DND-41 (cell line): ENCODE results near the gene FMNL3.

Experiments
- ATAC-seq: fragments of 200-7000 bp; cut with Tn5 transposase; 3 replicates; pipeline ENCODE4 v1.9.1; 2021; ENCODE audit warnings: low read depth; ENCODE audit not compliant: insufficient read depth
- DNase-seq: peaks from one replicate; pipeline ENCODE4 v3.0.0-alpha.2; 2020
- H2AFZ ChIP-seq: 2 replicates; pipeline ENCODE4 v1.6.0; 2012; ENCODE audit warnings: low read depth, low read length
- H3K27ac ChIP-seq: 2 replicates; pipeline ENCODE4 v1.5.1; 2012; ENCODE audit warnings: low read length, inconsistent platforms
- H3K27me3 ChIP-seq: fragments of 200-600 bp; sonication (generic); 2 replicates; pipeline ENCODE4 v1.6.0; 2012; ENCODE audit warnings: low read length, mild to moderate bottlenecking, inconsistent platforms; ENCODE audit not compliant: insufficient read depth, poor library complexity
- H3K36me3 ChIP-seq: 2 replicates; pipeline ENCODE4 v1.5.1; 2012; ENCODE audit warnings: low read length, inconsistent platforms; ENCODE audit not compliant: insufficient read depth
- H3K4me1 ChIP-seq: 2 replicates; pipeline ENCODE4 v1.5.1; 2012; ENCODE audit warnings: mild to moderate bottlenecking, low read length; ENCODE audit not compliant: insufficient read depth
- H3K4me2 ChIP-seq: 2 replicates; pipeline ENCODE4 v1.6.0; 2012; ENCODE audit warnings: mild to moderate bottlenecking, moderate library complexity, low read length, inconsistent platforms; ENCODE audit not compliant: insufficient read depth
- H3K4me3 ChIP-seq, 2 experiments: fragments of 200-600 bp in 1 of 2; shearing (Covaris generic) in 1 of 2; 2 replicates each; pipeline ENCODE4 v1.5.1; 2012 to 2016; ENCODE audit warnings: inconsistent platforms in 2 of 2, low read length in 2 of 2, mild to moderate bottlenecking in 2 of 2, low read depth in 1 of 2, moderate library complexity in 1 of 2
- H3K79me2 ChIP-seq: 2 replicates; pipeline ENCODE4 v1.6.0; 2012; ENCODE audit warnings: low read length, inconsistent platforms; ENCODE audit not compliant: insufficient read depth
- H3K9ac ChIP-seq: 2 replicates; pipeline ENCODE4 v1.6.0; 2012; ENCODE audit warnings: low read depth, mild to moderate bottlenecking, inconsistent platforms, low read length, moderate library complexity
- H3K9me3 ChIP-seq: 2 replicates; pipeline ENCODE4 v1.5.1; 2012; ENCODE audit warnings: low read length, moderate library complexity, mild to moderate bottlenecking, inconsistent platforms; ENCODE audit not compliant: insufficient read depth, severe bottlenecking
- H4K20me1 ChIP-seq: 2 replicates; pipeline ENCODE4 v1.6.0; 2012; ENCODE audit warnings: low read length; ENCODE audit not compliant: insufficient read depth
- EZH2 ChIP-seq: IDR thresholded peaks from 3 replicates; pipeline ENCODE4 v1.6.1; 2012; ENCODE audit warnings: borderline replicate concordance, low read depth, mild to moderate bottlenecking, moderate library complexity, low read length, inconsistent platforms; ENCODE audit not compliant: severe bottlenecking
- TF ChIP-seq, protein P1 (sequence below): IDR thresholded peaks from 2 replicates; pipeline ENCODE4 v1.5.1; 2012; ENCODE audit warnings: borderline replicate concordance, low read length, moderate library complexity, mild to moderate bottlenecking; ENCODE audit not compliant: poor library complexity, severe bottlenecking; ENCODE audit errors: extremely low read depth

The FMNL3 gene

DNA sequence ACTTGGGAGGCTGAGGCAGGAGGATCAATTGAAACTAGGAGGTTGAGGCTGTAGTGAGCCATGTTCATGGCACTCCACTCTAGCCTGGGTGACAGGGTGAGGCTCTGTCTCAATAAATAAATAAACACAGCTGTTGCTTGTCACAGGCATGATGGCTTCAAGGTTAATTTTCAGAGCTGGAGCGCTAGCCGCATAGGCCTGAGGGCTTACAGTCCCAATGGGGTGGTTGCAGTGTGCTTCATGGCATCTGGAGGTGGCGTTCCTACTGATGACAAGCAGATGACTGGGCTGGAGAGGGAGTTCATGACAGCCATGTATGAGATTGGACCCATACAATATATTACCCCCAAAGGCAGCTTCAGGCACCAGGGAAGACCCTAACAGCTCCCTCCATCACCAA is 1.6 kb upstream of the FMNL3 start:
- Histone ChIP-seq H3K9me3 (no peaks in the 10 kb centered on the region), H3K79me2 (peaks cover 28% of the 10 kb centered on the region), H3K9ac (no peak overlapping the region), H3K4me1 (peaks cover 27% of the 10 kb centered on the region), H3K27me3 (peaks cover 5% of the 10 kb centered on the region), H3K4me3 (no peak overlapping the region), H4K20me1 (no peaks in the 10 kb centered on the region), H2AFZ (no peak overlapping the region), H3K27ac (no peak overlapping the region), H3K4me2 (no peak overlapping the region), H3K36me3 (no peaks in the 10 kb centered on the region)
- no peak for ATAC-seq
- TF ChIP-seq, protein P1, sequence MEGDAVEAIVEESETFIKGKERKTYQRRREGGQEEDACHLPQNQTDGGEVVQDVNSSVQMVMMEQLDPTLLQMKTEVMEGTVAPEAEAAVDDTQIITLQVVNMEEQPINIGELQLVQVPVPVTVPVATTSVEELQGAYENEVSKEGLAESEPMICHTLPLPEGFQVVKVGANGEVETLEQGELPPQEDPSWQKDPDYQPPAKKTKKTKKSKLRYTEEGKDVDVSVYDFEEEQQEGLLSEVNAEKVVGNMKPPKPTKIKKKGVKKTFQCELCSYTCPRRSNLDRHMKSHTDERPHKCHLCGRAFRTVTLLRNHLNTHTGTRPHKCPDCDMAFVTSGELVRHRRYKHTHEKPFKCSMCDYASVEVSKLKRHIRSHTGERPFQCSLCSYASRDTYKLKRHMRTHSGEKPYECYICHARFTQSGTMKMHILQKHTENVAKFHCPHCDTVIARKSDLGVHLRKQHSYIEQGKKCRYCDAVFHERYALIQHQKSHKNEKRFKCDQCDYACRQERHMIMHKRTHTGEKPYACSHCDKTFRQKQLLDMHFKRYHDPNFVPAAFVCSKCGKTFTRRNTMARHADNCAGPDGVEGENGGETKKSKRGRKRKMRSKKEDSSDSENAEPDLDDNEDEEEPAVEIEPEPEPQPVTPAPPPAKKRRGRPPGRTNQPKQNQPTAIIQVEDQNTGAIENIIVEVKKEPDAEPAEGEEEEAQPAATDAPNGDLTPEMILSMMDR = no peak
- TF ChIP-seq EZH2 = no peak
- DNase-seq = no peak

DNA sequence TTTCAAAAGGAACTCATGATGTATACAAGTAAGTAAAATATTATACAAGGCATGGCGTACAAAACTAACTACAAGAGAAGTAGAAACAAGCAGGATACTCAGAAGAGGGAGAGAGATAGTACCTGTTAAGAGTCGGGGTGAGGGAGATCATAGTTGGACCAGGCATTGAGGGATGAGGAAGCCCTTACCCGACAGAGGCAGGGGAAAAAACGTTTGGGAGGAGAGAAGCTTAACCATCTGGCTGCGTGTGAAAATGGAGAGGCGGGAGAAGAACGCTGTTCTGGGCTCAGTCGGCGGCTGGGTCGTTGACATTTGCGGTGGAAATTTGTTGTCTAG is 575 bp upstream of the FMNL3 start:
- Histone ChIP-seq H3K4me2 (peak overlapping the region; percentile 60), H3K79me2 (peaks cover 39% of the 10 kb centered on the region), H2AFZ (peak overlapping the region; percentile 71), H3K9me3 (no peaks in the 10 kb centered on the region), H3K36me3 (no peaks in the 10 kb centered on the region), H3K4me3 (peak overlapping the region in 1 of 2 experiments; percentile 30; a peak in 1 of 4 replicates), H4K20me1 (0 out of 2 replicates have a peak, but pooled peaks cover 8% of the 10 kb centered on the region), H3K27ac (no peak overlapping the region; the same call in 1 of the 2 replicates), H3K4me1 (peaks cover 32% of the 10 kb centered on the region), H3K9ac (peak overlapping the region; percentile 46), H3K27me3 (peaks cover 5% of the 10 kb centered on the region)
- TF ChIP-seq, protein P1 = no peak
- no peak for TF ChIP-seq EZH2
- DNase-seq (no peak), ATAC-seq (peak; percentile 4; the same call in 2 of the 3 replicates)

DNA sequence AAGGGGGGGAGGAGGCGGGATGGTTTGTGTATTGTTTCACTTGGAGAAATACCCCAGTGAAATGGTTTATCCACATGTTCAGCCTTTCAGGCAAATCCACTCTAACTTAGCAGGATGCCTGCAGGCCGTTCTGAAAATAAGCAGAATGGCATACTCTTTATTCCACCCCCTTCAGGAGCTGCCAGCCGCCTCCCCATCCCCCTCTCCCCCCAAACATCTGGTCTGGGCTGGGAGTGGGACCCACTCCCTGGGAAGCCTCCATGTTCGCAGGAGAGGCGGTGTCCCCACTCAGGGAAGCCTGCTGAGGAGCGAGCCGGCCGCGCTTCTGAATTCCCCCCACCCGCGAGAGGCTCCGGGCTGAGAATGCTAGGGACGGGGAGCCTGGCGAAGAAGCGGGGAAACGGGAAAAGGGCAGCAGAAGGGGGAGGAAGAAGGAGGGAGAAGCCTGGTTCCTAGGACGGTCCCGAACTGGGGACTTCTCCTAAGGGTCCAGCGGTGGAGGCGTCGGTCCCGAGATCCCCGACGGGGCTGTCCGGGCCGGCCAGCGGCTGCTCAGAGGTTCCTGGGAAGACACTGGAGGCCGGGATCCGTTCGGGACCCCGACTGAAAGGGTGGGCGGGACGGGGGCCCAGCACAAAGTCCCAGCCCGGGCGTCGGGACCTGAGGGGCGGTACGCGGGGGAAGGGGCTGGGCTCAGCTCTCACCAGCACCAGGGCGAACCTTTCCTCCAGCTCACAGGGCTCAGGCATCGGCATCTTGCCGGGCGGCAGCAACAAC is 666 bp downstream of the FMNL3 start:
- Histone ChIP-seq H3K36me3 (no peaks in the 10 kb centered on the region), H3K9me3 (no peaks in the 10 kb centered on the region), H3K27ac (peak overlapping the region; percentile 68), H4K20me1 (0 out of 2 replicates have a peak, but pooled peaks cover 8% of the 10 kb centered on the region), H3K4me1 (peaks cover 33% of the 10 kb centered on the region), H3K9ac (peak overlapping the region; percentile 88), H3K4me2 (peak overlapping the region; percentile 79), H3K27me3 (peaks cover 5% of the 10 kb centered on the region), H3K4me3 (peak overlapping the region; percentile 74 to 85), H3K79me2 (peaks cover 49% of the 10 kb centered on the region), H2AFZ (peak overlapping the region; percentile 77)
- peak; percentile 62 for ATAC-seq
- peak; percentile 65 for DNase-seq
- TF ChIP-seq EZH2 = no peak
- TF ChIP-seq, protein P1 = no peak
